Activated CD4-positive, alpha-beta T cell treated with anti-CD3 and anti-CD28 coated beads, Interleukin-2, Interleukin-6, amounts not matched to agents 100 ng/mL and 50 ng/mL, durations not matched to agents 16 hours and 8 hours (primary cell): ENCODE results near the gene RARB.

Experiments used
- DNase-seq: peaks from one replicate; pipeline ENCODE4 v3.0.0-alpha.2; 2020

RARB gene

GRCh38 chr3:25582242-25582641, 154.2 kb downstream of the RARB start:
- DNase-seq: no peak

- no peak for DNase-seq
Observed at GRCh38 chr3:25583343-25583742, 155.3 kb downstream of the RARB start.

GRCh38 chr3:25584011-25584789, 156.1 kb downstream of the RARB start:
- no peak for DNase-seq

- DNase-seq: no peak
Observed at GRCh38 chr3:25585361-25586166, 157.5 kb downstream of the RARB start.

- no peak for DNase-seq
Observed at GRCh38 chr3:25586167-25586505, 158.1 kb downstream of the RARB start.

- DNase-seq: no peak
Observed at GRCh38 chr3:25586553-25586952, 158.5 kb downstream of the RARB start.

GRCh38 chr3:25587094-25587493, 159.0 kb downstream of the RARB start:
- DNase-seq: no peak

GRCh38 chr3:25587526-25587925, 159.5 kb downstream of the RARB start:
- no peak for DNase-seq

GRCh38 chr3:25587975-25588374, 159.9 kb downstream of the RARB start:
- no peak for DNase-seq

GRCh38 chr3:25588441-25589103, 160.5 kb downstream of the RARB start:
- no peak for DNase-seq

GRCh38 chr3:25589104-25589782, 161.2 kb downstream of the RARB start:
- no peak for DNase-seq

GRCh38 chr3:25589783-25590258, 161.8 kb downstream of the RARB start:
- DNase-seq: no peak

- no peak for DNase-seq
Observed at GRCh38 chr3:25592510-25592968, 164.5 kb downstream of the RARB start.

- no peak for DNase-seq
Observed at GRCh38 chr3:25593001-25593400, 164.9 kb downstream of the RARB start.

- peak; percentile 29 for DNase-seq
Observed at GRCh38 chr3:25594007-25594502, 166.0 kb downstream of the RARB start.

GRCh38 chr3:25597535-25598101, 169.6 kb downstream of the RARB start:
- DNase-seq: no peak

- no peak for DNase-seq
Observed at GRCh38 chr3:25603703-25604102, 175.6 kb downstream of the RARB start.

- DNase-seq: peak; percentile 28
Observed at GRCh38 chr3:25604107-25604805, 176.2 kb downstream of the RARB start.

- DNase-seq: no peak
Observed at GRCh38 chr3:25610167-25610566, 182.1 kb downstream of the RARB start.

GRCh38 chr3:25610779-25611178, 182.7 kb downstream of the RARB start:
- no peak for DNase-seq

- no peak for DNase-seq
Observed at GRCh38 chr3:25611193-25611592, 183.1 kb downstream of the RARB start.

GRCh38 chr3:25618028-25618427, 190.0 kb downstream of the RARB start:
- DNase-seq: peak; percentile 20
